H1 (cell line): ENCODE results near the gene PTGES3L. TPM values are rescaled to one million over a fixed set of nuclear protein-coding genes. Genes with fewer than 3 reads are reported as not detected.

ENCODE experiments used
- CTCF ChIA-PET: fragments of 300-600 bp; sonication (Branson Sonifier 250); formaldehyde crosslinking; loops from one replicate; lab custom pipeline; 2021; ENCODE audit not compliant: partially characterized antibody; lab: Charles Lee
- POLR2A ChIA-PET: fragments of 300-600 bp; sonication (Branson Sonifier 250); formaldehyde crosslinking; loops from one replicate; lab custom pipeline; 2021; ENCODE audit warnings: inconsistent platforms; ENCODE audit not compliant: partially characterized antibody; lab: Charles Lee
- DNase-seq, 2 experiments: peaks; one replicate each; pipeline versions ENCODE4 v3.0.0 to v3.0.0-alpha.2; 2010 to 2022; ENCODE audit warnings: low spot score in 2 of 2, low read depth in 1 of 2, mixed read lengths in 1 of 2
- FAIRE-seq: peaks from 2 replicates; lab custom pipeline; 2011; peaks lifted over from hg19 to GRCh38; lab: Jason Lieb, UNC
- H2AFZ ChIP-seq: 2 replicates; pipeline ENCODE4 v1.8.1; 2012; ENCODE audit warnings: low read length, inconsistent platforms
- H2AK5ac ChIP-seq: 2 replicates; pipeline ENCODE4 v1.6.1; 2013; ENCODE audit warnings: low read depth, low read length
- H2BK120ac ChIP-seq: replicated peaks from 2 replicates; pipeline ENCODE3; 2013; ENCODE audit warnings: low read depth, low read length, inconsistent platforms
- H2BK12ac ChIP-seq: 2 replicates; pipeline ENCODE4 v1.6.1; 2013; ENCODE audit warnings: low read depth, low read length
- H2BK15ac ChIP-seq: 2 replicates; pipeline ENCODE4 v1.6.1; 2013; ENCODE audit warnings: low read length
- H2BK20ac ChIP-seq: 2 replicates; pipeline ENCODE4 v1.6.1; 2013; ENCODE audit warnings: low read length
- H2BK5ac ChIP-seq: 2 replicates; pipeline ENCODE4 v1.6.1; 2013; ENCODE audit warnings: low read depth, low read length
- H3K14ac ChIP-seq: 2 replicates; pipeline ENCODE4 v1.6.1; 2013; ENCODE audit warnings: inconsistent platforms; ENCODE audit not compliant: insufficient read length
- H3K18ac ChIP-seq: 2 replicates; pipeline ENCODE4 v1.6.1; 2013; ENCODE audit warnings: low read length; ENCODE audit errors: extremely low read depth
- H3K23ac ChIP-seq: 2 replicates; pipeline ENCODE4 v1.6.1; 2013; ENCODE audit warnings: inconsistent platforms; ENCODE audit not compliant: insufficient read length
- H3K23me2 ChIP-seq: 2 replicates; pipeline ENCODE4 v1.6.1; 2013; ENCODE audit warnings: low read depth, low read length
- H3K27ac ChIP-seq: 2 replicates; pipeline ENCODE4 v1.6.1; 2011; ENCODE audit warnings: low read depth, low read length, inconsistent platforms
- H3K27me3 ChIP-seq, 4 experiments: replicated peaks in 1 of 4; 1 replicate in 1 of 4; 2 replicates in 3 of 4; pipeline versions ENCODE4 v1.6.1 to v1.8.1; 2011 to 2013; ENCODE audit warnings: low read length in 3 of 4, mild to moderate bottlenecking in 3 of 4, inconsistent platforms in 2 of 4, mixed read lengths in 2 of 4, moderate library complexity in 1 of 4; ENCODE audit not compliant: control insufficient read depth in 3 of 4, insufficient read depth in 3 of 4; ENCODE audit errors: extremely low read depth in 1 of 4
- H3K36me3 ChIP-seq, 4 experiments: 2 replicates each; pipeline versions ENCODE4 v1.6.1 to v1.8.1; 2011 to 2013; ENCODE audit warnings: mild to moderate bottlenecking in 4 of 4, low read length in 3 of 4, moderate library complexity in 2 of 4, control low read depth in 1 of 4, inconsistent platforms in 1 of 4; ENCODE audit not compliant: insufficient read depth in 4 of 4, control insufficient read depth in 2 of 4
- H3K4ac ChIP-seq: replicated peaks from 2 replicates; pipeline ENCODE3; 2013; ENCODE audit warnings: low read length, low read depth, mixed read lengths, inconsistent platforms; ENCODE audit not compliant: insufficient read length
- H3K4me1 ChIP-seq, 4 experiments: replicated peaks in 1 of 4; 1 replicate in 1 of 4; 2 replicates in 3 of 4; pipeline versions ENCODE4 v1.6.1 to v1.8.1; 2011 to 2013; ENCODE audit warnings: low read length in 3 of 4, inconsistent platforms in 2 of 4, mixed read lengths in 1 of 4; ENCODE audit not compliant: insufficient read depth in 4 of 4, control insufficient read depth in 3 of 4
- H3K4me2 ChIP-seq, 2 experiments: 2 replicates each; pipeline versions ENCODE4 v1.6.1 to v1.8.1; 2011 to 2013; ENCODE audit warnings: low read depth in 2 of 2, low read length in 2 of 2, control low read depth in 1 of 2, inconsistent platforms in 1 of 2, mild to moderate bottlenecking in 1 of 2; ENCODE audit not compliant: insufficient read depth in 1 of 2
- H3K4me3 ChIP-seq, 4 experiments: fragments of 200-600, 300-600 bp in 1 of 4; sonication (generic), shearing (Covaris generic), sonication (Bioruptor Twin) in 1 of 4; 2 replicates each; pipeline versions ENCODE4 v1.5.1 to v1.8.1; 2011 to 2016; ENCODE audit warnings: low read length in 4 of 4, low read depth in 3 of 4, control low read depth in 2 of 4, inconsistent platforms in 2 of 4, mild to moderate bottlenecking in 2 of 4, mixed read lengths in 1 of 4, moderate library complexity in 1 of 4; ENCODE audit not compliant: insufficient read depth in 2 of 4; ENCODE audit errors: extremely low read depth in 1 of 4
- H3K56ac ChIP-seq: replicated peaks from 2 replicates; pipeline ENCODE3; 2013; ENCODE audit warnings: low read depth, mild to moderate bottlenecking, mixed read lengths, low read length, inconsistent platforms; ENCODE audit not compliant: insufficient read length
- H3K79me1 ChIP-seq: 2 replicates; pipeline ENCODE4 v1.6.1; 2013; ENCODE audit warnings: low read depth, low read length, control low read depth
- H3K79me2 ChIP-seq, 2 experiments: 2 replicates each; pipeline versions ENCODE4 v1.6.1 to v1.8.1; 2012 to 2013; ENCODE audit warnings: low read length in 2 of 2, mild to moderate bottlenecking in 2 of 2, inconsistent platforms in 1 of 2; ENCODE audit not compliant: insufficient read depth in 2 of 2, control insufficient read depth in 1 of 2
- H3K9ac ChIP-seq, 4 experiments: replicated peaks in 1 of 4; 1 replicate in 1 of 4; 2 replicates in 3 of 4; pipeline versions ENCODE4 v1.6.1 to v1.8.1; 2011 to 2013; ENCODE audit warnings: low read depth in 3 of 4, low read length in 3 of 4, control low read depth in 2 of 4, mild to moderate bottlenecking in 2 of 4, moderate library complexity in 2 of 4, inconsistent platforms in 1 of 4; ENCODE audit errors: extremely low read depth in 1 of 4
- H3K9me3 ChIP-seq, 2 experiments: 2 replicates each; pipeline versions ENCODE4 v1.6.1 to v1.8.1; 2012 to 2013; ENCODE audit warnings: mild to moderate bottlenecking in 2 of 2, moderate library complexity in 2 of 2, control low read depth in 1 of 2, inconsistent platforms in 1 of 2, low read depth in 1 of 2, low read length in 1 of 2, mixed read lengths in 1 of 2; ENCODE audit not compliant: insufficient read depth in 2 of 2
- H4K20me1 ChIP-seq, 2 experiments: replicated peaks in 1 of 2; 2 replicates each; pipeline versions ENCODE3 to v1.8.1; 2011 to 2013; ENCODE audit warnings: inconsistent platforms in 2 of 2, low read length in 2 of 2, mild to moderate bottlenecking in 1 of 2; ENCODE audit not compliant: insufficient read depth in 2 of 2, control insufficient read depth in 1 of 2
- H4K5ac ChIP-seq: 2 replicates; pipeline ENCODE4 v1.6.1; 2013; ENCODE audit warnings: low read length, low read depth, mixed read lengths, inconsistent platforms; ENCODE audit not compliant: insufficient read length
- H4K8ac ChIP-seq: 2 replicates; pipeline ENCODE4 v1.8.0; 2013; ENCODE audit warnings: mild to moderate bottlenecking, moderate library complexity, low read length, inconsistent platforms; ENCODE audit not compliant: insufficient read depth; ENCODE audit errors: extremely low read depth
- H4K91ac ChIP-seq: replicated peaks from 2 replicates; pipeline ENCODE3; 2013; ENCODE audit warnings: low read length, mixed read lengths, inconsistent platforms; ENCODE audit not compliant: insufficient read length
- CREB1 ChIP-seq: IDR thresholded peaks from 2 replicates; pipeline ENCODE4 v1.6.1; 2012; ENCODE audit warnings: inconsistent platforms
- EP300 ChIP-seq, 2 experiments: IDR thresholded peaks; 1 replicate in 1 of 2; 2 replicates in 1 of 2; pipeline ENCODE4 v1.6.1; 2011 to 2012; ENCODE audit warnings: low read depth in 2 of 2, low read length in 2 of 2, mild to moderate bottlenecking in 2 of 2, borderline replicate concordance in 1 of 2, inconsistent platforms in 1 of 2, moderate library complexity in 1 of 2
- JUN ChIP-seq: IDR thresholded peaks from 2 replicates; pipeline ENCODE4 v1.6.1; 2011; ENCODE audit warnings: low read depth, mild to moderate bottlenecking, improper control_type of control experiment, low read length
- MAFK ChIP-seq: IDR thresholded peaks from 2 replicates; pipeline ENCODE4 v1.6.1; 2012; ENCODE audit warnings: low read depth, mild to moderate bottlenecking, improper control_type of control experiment, low read length
- NRF1 ChIP-seq: IDR thresholded peaks from 2 replicates; pipeline ENCODE4 v1.6.1; 2011; ENCODE audit warnings: mild to moderate bottlenecking, low read depth, low read length, improper control_type of control experiment
- SP4 ChIP-seq: IDR thresholded peaks from 2 replicates; pipeline ENCODE4 v1.6.1; 2012; ENCODE audit warnings: low read length, inconsistent platforms
- YY1 ChIP-seq: IDR thresholded peaks from 2 replicates; pipeline ENCODE4 v1.6.1; 2011; ENCODE audit warnings: low read depth, mild to moderate bottlenecking, low read length
- WGBS, 2 experiments: shearing (Covaris generic) in 1 of 2; methylation state at CpG; one replicate each; pipeline versions ENCODE4 v1.1.6 to v1.1.7; 2013 to 2015; ENCODE audit warnings: low lambda C conversion rate in 2 of 2, mixed read lengths in 2 of 2, inconsistent platforms in 1 of 2, low coverage in 1 of 2, missing lambda C conversion rate in 1 of 2; ENCODE audit not compliant: insufficient replicate concordance in 2 of 2, insufficient coverage in 1 of 2, insufficient read length in 1 of 2; ENCODE audit errors: extremely low coverage in 1 of 2, missing lambda C conversion rate in 1 of 2; 5-methylcytosine and 5-hydroxymethylcytosine counted together
- polyA plus RNA-seq, 7 experiments: library from polyadenylated mRNA; depleted of rRNA in 3 of 7; stranded (reverse) in 5 of 7; unstranded in 2 of 7; fragments of >200 nt in 5 of 7; fragments of 200-250 nt in 2 of 7; gene quantifications; 1 replicate in 5 of 7; 2 replicates in 1 of 7; 4 replicates in 1 of 7; pipeline versions ENCODE4 v1.2.1 to v1.2.3, GENCODE V29; 2011 to 2013; ENCODE audit warnings: missing spikeins in 2 of 7, mixed read lengths in 2 of 7
- total RNA-seq: library from RNA; stranded (reverse); fragmentation: NEBNext Ultra II Directional; extraction: Animal tissue kit (Norgen Biotek cat#: 25700); gene quantifications from 2 replicates; pipeline ENCODE4 v1.2.1, GENCODE V29; 2021
- TF ChIP-seq, protein P1 (sequence below), 3 experiments: IDR thresholded peaks; 1 replicate in 2 of 3; 2 replicates in 1 of 3; pipeline versions ENCODE4 v1.5.1 to v1.6.1; 2011; ENCODE audit warnings: low read length in 3 of 3, mild to moderate bottlenecking in 3 of 3, inconsistent platforms in 2 of 3, low read depth in 1 of 3, moderate library complexity in 1 of 3; ENCODE audit not compliant: insufficient read depth in 1 of 3; ENCODE audit errors: control extremely low read depth in 1 of 3

The PTGES3L gene
- total and polyA plus RNA-seq, 2 of the 8 experiments (the other 6 are each of a cell fraction or from before 2014, with no cell fraction given), result 3.0 to 3.6 TPM

DNA sequence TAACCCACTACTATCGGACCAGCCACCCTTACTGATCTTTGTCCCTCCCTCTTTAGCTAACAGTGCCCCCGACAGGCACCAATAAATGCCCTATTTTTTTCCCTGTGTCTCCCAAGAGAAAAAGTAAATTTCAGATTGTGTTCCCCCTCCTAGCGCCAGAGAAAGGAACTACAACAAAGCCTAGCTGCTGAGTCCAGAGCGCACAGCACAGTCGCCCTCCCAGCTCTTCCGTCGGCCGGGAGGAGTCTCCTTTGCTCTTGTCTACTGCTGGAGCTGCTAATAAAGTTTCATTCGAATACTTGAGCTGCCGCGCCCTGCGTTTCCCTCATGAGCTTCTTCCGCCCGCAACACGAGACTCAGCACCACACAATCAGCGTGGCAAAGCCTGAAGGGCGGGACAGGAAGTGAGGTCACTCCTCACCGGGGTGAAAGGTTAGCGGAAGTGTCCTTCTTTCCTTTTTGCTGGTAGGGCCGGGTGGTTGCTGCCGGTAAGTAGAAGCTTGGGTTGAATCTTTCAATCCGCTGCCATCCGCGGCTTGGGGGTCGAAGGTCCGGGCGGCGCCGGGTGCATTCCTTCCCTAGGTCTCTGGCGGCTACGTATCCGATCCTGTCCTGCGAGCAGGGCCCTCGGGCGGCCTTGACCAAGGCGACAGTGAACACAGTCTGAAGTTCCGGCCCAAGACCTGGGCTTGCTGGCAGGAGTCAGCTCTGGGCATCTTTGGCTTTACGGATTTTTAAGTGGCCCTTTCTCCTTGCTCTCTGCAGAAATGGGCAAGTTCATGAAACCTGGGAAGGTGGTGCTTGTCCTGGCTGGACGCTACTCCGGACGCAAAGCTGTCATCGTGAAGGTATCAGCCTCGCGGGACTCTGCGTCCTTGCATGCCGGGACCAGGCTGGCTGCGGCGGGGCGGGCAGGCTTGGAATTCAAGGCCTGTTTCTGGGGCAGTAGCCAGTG is 18.4 kb upstream of the PTGES3L start, which contains the start of gene RPL27:
Gene RPL27 (plus strand): TSS at position 436 of the 955 bp plus-strand sequence. CDS start 332 bp downstream, at position 768.
- peaks cover 4 to 6% of the 10 kb centered on the region in 2 experiments for H4K20me1 ChIP-seq
- peak; percentile 84 for FAIRE-seq
- DNase-seq, result peak; percentile 93 to 99
- H2BK120ac ChIP-seq, result no peak within 1 kb of the TSS
- H3K36me3 ChIP-seq, result peaks cover 15 to 38% (median 31%) of the 10 kb centered on the region in 4 experiments
- no peaks in the 10 kb centered on the region for H3K27me3 ChIP-seq
- H3K23me2 ChIP-seq, result peaks cover 7% of the 10 kb centered on the region
- H4K8ac ChIP-seq, result peak within 1 kb of the TSS; percentile 98
- H3K56ac ChIP-seq, result peak within 1 kb of the TSS; percentile 77
- no peak within 1 kb of the TSS for H2BK12ac ChIP-seq
- H3K4ac ChIP-seq, result peak within 1 kb of the TSS; percentile 70
- H2BK15ac ChIP-seq, result no peak within 1 kb of the TSS
- peak within 1 kb of the TSS; percentile 84 to 96 for H3K4me2 ChIP-seq
- H3K9ac ChIP-seq, result peak within 1 kb of the TSS; percentile 93 to 98 (median 96)
- peaks cover 2% of the 10 kb centered on the region; the same call in 1 of the 2 replicates for H3K79me1 ChIP-seq
- H2BK20ac ChIP-seq, result no peak within 1 kb of the TSS
- H2AFZ ChIP-seq, result peak within 1 kb of the TSS; percentile 5; the same call in 1 of the 2 replicates
- no peak within 1 kb of the TSS for H3K23ac ChIP-seq
- peak within 1 kb of the TSS; percentile 30 for H4K5ac ChIP-seq
- H3K18ac ChIP-seq, result peak within 1 kb of the TSS; percentile 62; the same call in 1 of the 2 replicates
- peak within 1 kb of the TSS; percentile 83 to 100 (median 91) for H3K4me3 ChIP-seq
- H2BK5ac ChIP-seq, result peak within 1 kb of the TSS; percentile 97
- H3K79me2 ChIP-seq, result peaks cover 11 to 20% of the 10 kb centered on the region in 2 experiments
- no peaks in the 10 kb centered on the region for H3K9me3 ChIP-seq
- peak within 1 kb of the TSS; percentile 86 for H4K91ac ChIP-seq
- H3K14ac ChIP-seq, result no peak within 1 kb of the TSS
- ChIA-PET CTCF (interaction anchor here (0.6 to 2.7 kb wide), 26 partner anchors 9 to 218 kb away, joined by 3 to 20 read pairs (median 4); partner anchors contain the start of genes IFI35, PTGES3L and WNK4), POLR2A (interaction anchor here (0.6 to 8.2 kb wide), 66 partner anchors 9 to 1200 kb away, joined by 3 to 123 read pairs (median 4); partner anchors contain the start of genes AARSD1, BECN1, BRCA1 and IFI35)
- 2% methylated on average over 37 of the region's 49 CpGs; no CpG with 5 or more reads in 1 of the 2 experiments for WGBS, 2 experiments
- peak within 1 kb of the TSS; percentile 84 for H2AK5ac ChIP-seq
- H3K4me1 ChIP-seq, result peaks cover 3 to 12% (median 4%) of the 10 kb centered on the region in 4 experiments; a peak in 6 of 7 replicates
- peak within 1 kb of the TSS; percentile 84 for H3K27ac ChIP-seq
- TF ChIP-seq EP300 (IDR thresholded peaks at IDR 0.05; ENCODE audit: borderline replicate concordance in 1 of 2, low read depth in 2 of 2, low read length in 2 of 2), result peak in 1 of 2 experiments; percentile 68; a peak in 1 of 3 replicates
- TF ChIP-seq, protein P1, sequence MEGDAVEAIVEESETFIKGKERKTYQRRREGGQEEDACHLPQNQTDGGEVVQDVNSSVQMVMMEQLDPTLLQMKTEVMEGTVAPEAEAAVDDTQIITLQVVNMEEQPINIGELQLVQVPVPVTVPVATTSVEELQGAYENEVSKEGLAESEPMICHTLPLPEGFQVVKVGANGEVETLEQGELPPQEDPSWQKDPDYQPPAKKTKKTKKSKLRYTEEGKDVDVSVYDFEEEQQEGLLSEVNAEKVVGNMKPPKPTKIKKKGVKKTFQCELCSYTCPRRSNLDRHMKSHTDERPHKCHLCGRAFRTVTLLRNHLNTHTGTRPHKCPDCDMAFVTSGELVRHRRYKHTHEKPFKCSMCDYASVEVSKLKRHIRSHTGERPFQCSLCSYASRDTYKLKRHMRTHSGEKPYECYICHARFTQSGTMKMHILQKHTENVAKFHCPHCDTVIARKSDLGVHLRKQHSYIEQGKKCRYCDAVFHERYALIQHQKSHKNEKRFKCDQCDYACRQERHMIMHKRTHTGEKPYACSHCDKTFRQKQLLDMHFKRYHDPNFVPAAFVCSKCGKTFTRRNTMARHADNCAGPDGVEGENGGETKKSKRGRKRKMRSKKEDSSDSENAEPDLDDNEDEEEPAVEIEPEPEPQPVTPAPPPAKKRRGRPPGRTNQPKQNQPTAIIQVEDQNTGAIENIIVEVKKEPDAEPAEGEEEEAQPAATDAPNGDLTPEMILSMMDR (IDR thresholded peaks at IDR 0.05; ENCODE audit: control extremely low read depth in 1 of 3, insufficient read depth in 1 of 3, low read depth in 1 of 3, low read length in 3 of 3), result peak; percentile 44 to 79 (median 70)
- TF ChIP-seq CREB1, result peak; percentile 92
- TF ChIP-seq JUN, result no peak
- TF ChIP-seq MAFK, result no peak
- TF ChIP-seq NRF1, result no peak
- no peak for TF ChIP-seq YY1
- peak; percentile 91; the same call in 1 of the 2 replicates for TF ChIP-seq SP4
